OCI-LY3 (cell line): ENCODE measurements around the gene UMODL1.

ENCODE experiments used
- H2AFZ ChIP-seq: fragments of 200-600, 300-600 bp; shearing (Covaris generic); 2 replicates; pipeline ENCODE4 v1.6.0; 2014; ENCODE audit warnings: antibody characterized with exemption, low read depth, low read length
- H3K27ac ChIP-seq: fragments of 200-600, 300-600 bp; sonication (generic); 2 replicates; pipeline ENCODE4 v1.5.1; 2014; ENCODE audit warnings: mild to moderate bottlenecking, low read length, moderate library complexity, mixed read lengths
- H3K27me3 ChIP-seq: fragments of 200-600, 300-600 bp; sonication (generic); 2 replicates; pipeline ENCODE4 v1.6.1; 2014; ENCODE audit warnings: low read depth, low read length, mixed read lengths
- H3K36me3 ChIP-seq: fragments of 200-600, 300-600 bp; sonication (generic); replicated peaks from 2 replicates; pipeline ENCODE3; 2014; ENCODE audit warnings: low read depth, low read length, mixed read lengths
- H3K4me1 ChIP-seq: fragments of 300-600, 200-600 bp; sonication (generic); 2 replicates; pipeline ENCODE4 v1.6.1; 2014; ENCODE audit warnings: low read length, mixed read lengths
- H3K4me2 ChIP-seq: fragments of 200-600, 300-600 bp; sonication (generic); 2 replicates; pipeline ENCODE4 v1.6.1; 2014; ENCODE audit warnings: low read length, mixed read lengths
- H3K4me3 ChIP-seq: fragments of 300-600, 200-600 bp; sonication (generic); 2 replicates; pipeline ENCODE4 v1.5.1; 2014; ENCODE audit warnings: antibody characterized with exemption, mild to moderate bottlenecking, low read length, moderate library complexity
- H3K79me2 ChIP-seq: fragments of 300-600, 200-600 bp; shearing (Covaris generic); 2 replicates; pipeline ENCODE4 v1.6.1; 2014; ENCODE audit warnings: mild to moderate bottlenecking, low read length, mixed read lengths
- H3K9ac ChIP-seq: fragments of 300-600, 200-600 bp; shearing (Covaris generic); 2 replicates; pipeline ENCODE4 v1.6.0; 2014; ENCODE audit warnings: mild to moderate bottlenecking, low read length, moderate library complexity
- H3K9me3 ChIP-seq: fragments of 200-600, 300-600 bp; shearing (Covaris generic); 2 replicates; pipeline ENCODE4 v1.6.1; 2014; ENCODE audit warnings: low read length, mixed read lengths; ENCODE audit not compliant: insufficient read depth
- H4K20me1 ChIP-seq: fragments of 200-600, 300-600 bp; sonication (generic); 2 replicates; pipeline ENCODE4 v1.6.1; 2016; ENCODE audit warnings: low read length, mixed read lengths; ENCODE audit not compliant: insufficient read depth
- EZH2phosphoT487 ChIP-seq: fragments of 200-600 bp; shearing (Covaris generic); IDR thresholded peaks from 2 replicates; pipeline ENCODE4 v1.6.1; 2018; ENCODE audit warnings: antibody characterized with exemption, mixed run types, low read depth
- TF ChIP-seq, protein P1 (sequence below): fragments of 200-600, 300-600 bp; sonication (generic); IDR thresholded peaks from 2 replicates; pipeline ENCODE4 v1.5.1; 2014; ENCODE audit warnings: antibody characterized with exemption, low read length, low read depth

Gene UMODL1

GRCh38 chr21:42088658-42089057 lies 17.5 kb downstream of the UMODL1 start:
- H2AFZ ChIP-seq = no peak overlapping the region
- TF ChIP-seq EZH2phosphoT487 = no peak
- TF ChIP-seq, protein P1, sequence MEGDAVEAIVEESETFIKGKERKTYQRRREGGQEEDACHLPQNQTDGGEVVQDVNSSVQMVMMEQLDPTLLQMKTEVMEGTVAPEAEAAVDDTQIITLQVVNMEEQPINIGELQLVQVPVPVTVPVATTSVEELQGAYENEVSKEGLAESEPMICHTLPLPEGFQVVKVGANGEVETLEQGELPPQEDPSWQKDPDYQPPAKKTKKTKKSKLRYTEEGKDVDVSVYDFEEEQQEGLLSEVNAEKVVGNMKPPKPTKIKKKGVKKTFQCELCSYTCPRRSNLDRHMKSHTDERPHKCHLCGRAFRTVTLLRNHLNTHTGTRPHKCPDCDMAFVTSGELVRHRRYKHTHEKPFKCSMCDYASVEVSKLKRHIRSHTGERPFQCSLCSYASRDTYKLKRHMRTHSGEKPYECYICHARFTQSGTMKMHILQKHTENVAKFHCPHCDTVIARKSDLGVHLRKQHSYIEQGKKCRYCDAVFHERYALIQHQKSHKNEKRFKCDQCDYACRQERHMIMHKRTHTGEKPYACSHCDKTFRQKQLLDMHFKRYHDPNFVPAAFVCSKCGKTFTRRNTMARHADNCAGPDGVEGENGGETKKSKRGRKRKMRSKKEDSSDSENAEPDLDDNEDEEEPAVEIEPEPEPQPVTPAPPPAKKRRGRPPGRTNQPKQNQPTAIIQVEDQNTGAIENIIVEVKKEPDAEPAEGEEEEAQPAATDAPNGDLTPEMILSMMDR = no peak

DNA sequence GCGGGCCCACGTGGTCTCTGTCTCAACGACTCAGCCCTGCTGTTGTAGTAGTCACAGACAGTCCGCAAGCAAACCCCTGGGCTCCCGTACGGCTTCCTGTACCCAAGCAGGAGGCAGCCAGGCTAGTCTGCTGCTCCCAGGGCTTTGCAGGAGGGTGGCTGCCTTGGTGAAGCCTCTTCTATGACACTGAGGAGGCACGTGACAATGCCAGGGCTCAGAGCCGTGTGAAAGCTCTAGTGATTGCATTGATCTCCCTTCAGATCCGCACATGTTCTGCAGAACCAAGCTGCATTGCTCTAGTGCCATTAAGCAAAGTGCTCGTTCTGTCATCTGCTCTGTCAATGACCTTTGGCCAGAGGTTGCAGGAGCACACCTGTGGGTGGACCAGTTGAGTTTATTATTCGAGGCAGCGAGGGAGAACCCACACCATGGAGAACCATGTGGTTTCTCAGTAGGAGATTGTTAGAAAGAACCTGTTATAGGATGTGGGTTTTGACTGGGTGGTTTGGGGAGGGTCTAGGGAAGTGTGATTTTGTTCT lies 18.0 kb downstream of the UMODL1 start:
- H3K4me1 ChIP-seq = no peaks in the 10 kb centered on the region
- no peaks in the 10 kb centered on the region for H3K9me3 ChIP-seq
- no peak for TF ChIP-seq EZH2phosphoT487
- TF ChIP-seq, protein P1 = no peak
- H3K4me2 ChIP-seq = no peak overlapping the region
- no peaks in the 10 kb centered on the region for H3K79me2 ChIP-seq
- no peaks in the 10 kb centered on the region for H4K20me1 ChIP-seq
- 0 out of 2 replicates have a peak, but pooled peaks cover 4% of the 10 kb centered on the region for H3K27me3 ChIP-seq
- H3K36me3 ChIP-seq = no peaks in the 10 kb centered on the region
- no peak overlapping the region for H3K4me3 ChIP-seq
- no peak overlapping the region for H2AFZ ChIP-seq
- no peak overlapping the region for H3K27ac ChIP-seq
- no peak overlapping the region for H3K9ac ChIP-seq

More at GRCh38 chr21:42088658-42089057, 17.5 kb downstream of the UMODL1 start:
- H3K79me2 ChIP-seq = no peaks in the 10 kb centered on the region
- H3K4me1 ChIP-seq = no peaks in the 10 kb centered on the region
- no peaks in the 10 kb centered on the region for H3K9me3 ChIP-seq
- H3K36me3 ChIP-seq = no peaks in the 10 kb centered on the region
- H3K9ac ChIP-seq = no peak overlapping the region
- no peak overlapping the region for H3K4me3 ChIP-seq
- no peak overlapping the region for H3K4me2 ChIP-seq
- H4K20me1 ChIP-seq = no peaks in the 10 kb centered on the region
- H3K27me3 ChIP-seq = 0 out of 2 replicates have a peak, but pooled peaks cover 4% of the 10 kb centered on the region
- no peak overlapping the region for H3K27ac ChIP-seq

DNA sequence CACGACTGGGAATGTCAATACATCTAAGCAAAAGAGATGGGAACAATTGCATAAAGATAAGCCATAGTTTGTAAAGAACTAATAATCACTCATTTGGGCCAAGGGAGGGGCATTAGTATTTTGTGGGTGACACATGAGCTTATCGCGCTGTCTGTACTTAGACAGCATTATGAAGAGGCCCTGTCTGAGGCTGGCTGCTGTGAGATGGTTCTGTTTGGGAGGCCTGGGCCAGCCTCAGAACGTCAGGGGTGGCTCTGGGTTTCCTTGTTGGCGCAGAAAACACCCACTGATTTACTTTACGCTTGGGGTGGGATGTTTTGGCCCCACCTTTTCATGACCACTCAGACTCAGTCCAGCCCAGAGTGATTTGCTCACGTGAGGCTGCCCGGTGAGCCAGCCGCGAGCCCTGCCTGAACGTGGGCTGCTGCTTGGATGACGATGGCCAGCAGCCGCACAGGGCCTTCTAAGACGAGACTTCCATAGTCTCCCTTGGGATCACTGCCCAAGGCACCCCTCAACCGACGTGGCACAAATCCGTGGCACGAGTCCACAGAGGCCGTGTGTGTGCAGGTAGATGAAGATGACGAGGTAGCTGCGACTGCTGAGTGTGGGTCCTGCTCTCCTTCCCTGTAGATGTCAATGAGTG lies 18.7 kb downstream of the UMODL1 start:
- no peak overlapping the region for H2AFZ ChIP-seq
- H3K79me2 ChIP-seq = no peaks in the 10 kb centered on the region
- no peak overlapping the region for H3K27ac ChIP-seq
- no peaks in the 10 kb centered on the region for H4K20me1 ChIP-seq
- no peaks in the 10 kb centered on the region for H3K36me3 ChIP-seq
- no peaks in the 10 kb centered on the region for H3K4me1 ChIP-seq
- H3K9me3 ChIP-seq = no peaks in the 10 kb centered on the region
- H3K4me2 ChIP-seq = no peak overlapping the region
- H3K4me3 ChIP-seq = no peak overlapping the region
- H3K27me3 ChIP-seq = 0 out of 2 replicates have a peak, but pooled peaks cover 4% of the 10 kb centered on the region
- TF ChIP-seq EZH2phosphoT487 = no peak
- TF ChIP-seq, protein P1 = no peak
- no peak overlapping the region for H3K9ac ChIP-seq

GRCh38 chr21:42091899-42092508 lies 20.9 kb downstream of the UMODL1 start:
- H3K4me2 ChIP-seq = no peak overlapping the region
- no peaks in the 10 kb centered on the region for H3K4me1 ChIP-seq
- H3K4me3 ChIP-seq = no peak overlapping the region
- no peak overlapping the region for H2AFZ ChIP-seq
- no peaks in the 10 kb centered on the region for H4K20me1 ChIP-seq
- H3K27me3 ChIP-seq = 0 out of 2 replicates have a peak, but pooled peaks cover 4% of the 10 kb centered on the region
- no peak for TF ChIP-seq EZH2phosphoT487
- TF ChIP-seq, protein P1 = no peak
- no peaks in the 10 kb centered on the region for H3K79me2 ChIP-seq
- no peaks in the 10 kb centered on the region for H3K9me3 ChIP-seq
- H3K27ac ChIP-seq = no peak overlapping the region
- no peaks in the 10 kb centered on the region for H3K36me3 ChIP-seq
- no peak overlapping the region for H3K9ac ChIP-seq
